ENCODE measurements around the gene TERT.
"Not testable (repeated sequence)": the region's sequence is repeated elsewhere in the genome, so short reads cannot be mapped to it uniquely, and the experiment has no call there.

The TERT gene

DNA sequence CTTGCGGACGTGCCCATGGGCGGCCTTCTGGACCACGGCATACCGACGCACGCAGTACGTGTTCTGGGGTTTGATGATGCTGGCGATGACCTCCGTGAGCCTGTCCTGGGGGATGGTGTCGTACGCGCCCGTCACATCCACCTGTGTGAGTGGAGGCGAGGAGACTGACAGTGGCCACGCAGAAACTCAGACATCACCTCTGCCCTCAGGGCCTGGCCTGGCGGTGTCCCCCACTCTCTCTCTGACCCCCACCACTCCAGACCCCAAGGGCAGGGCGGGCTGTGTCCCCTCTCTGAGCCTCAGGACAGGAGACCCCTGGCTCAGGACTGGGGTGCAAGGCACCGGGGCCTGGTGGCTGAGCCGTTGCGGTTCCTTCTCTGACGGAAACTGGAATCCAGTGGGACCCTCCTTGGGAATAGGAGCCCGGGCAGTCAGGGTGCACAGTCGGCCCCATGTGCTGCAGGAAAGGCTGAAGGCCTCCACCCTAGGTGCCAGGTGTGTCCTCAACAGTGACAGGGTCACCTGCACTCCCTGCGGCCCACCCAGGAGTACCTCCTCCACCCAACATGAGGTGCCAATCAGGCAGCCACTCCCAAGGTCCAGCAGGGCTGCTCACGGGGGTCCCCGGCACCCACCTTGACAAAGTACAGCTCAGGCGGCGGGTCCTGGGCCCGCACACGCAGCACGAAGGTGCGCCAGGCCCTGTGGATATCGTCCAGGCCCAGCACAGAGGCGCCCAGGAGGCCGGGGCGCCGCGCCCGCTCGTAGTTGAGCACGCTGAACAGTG, 16.0 kb downstream of the TERT start:
- DNase-seq (ENCODE audit: low read depth) = no peak

DNA sequence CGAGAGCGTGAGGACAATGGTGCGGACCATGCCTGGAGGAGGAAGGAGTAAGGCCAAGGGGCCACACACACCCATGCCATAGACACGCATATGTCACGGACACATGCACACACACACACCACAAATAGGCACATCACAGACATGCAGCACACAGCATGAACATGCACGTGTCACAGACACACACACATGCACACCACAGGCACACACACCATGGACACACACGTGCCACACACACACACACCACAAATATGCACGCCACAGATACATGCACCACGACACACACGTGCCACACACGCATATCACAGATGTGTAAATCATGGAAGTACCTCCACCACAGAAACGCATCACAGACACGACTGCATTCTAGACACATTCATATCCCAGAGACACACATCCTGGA, 16.7 kb downstream of the TERT start:
- no peak for DNase-seq (ENCODE audit: low read depth)

DNA sequence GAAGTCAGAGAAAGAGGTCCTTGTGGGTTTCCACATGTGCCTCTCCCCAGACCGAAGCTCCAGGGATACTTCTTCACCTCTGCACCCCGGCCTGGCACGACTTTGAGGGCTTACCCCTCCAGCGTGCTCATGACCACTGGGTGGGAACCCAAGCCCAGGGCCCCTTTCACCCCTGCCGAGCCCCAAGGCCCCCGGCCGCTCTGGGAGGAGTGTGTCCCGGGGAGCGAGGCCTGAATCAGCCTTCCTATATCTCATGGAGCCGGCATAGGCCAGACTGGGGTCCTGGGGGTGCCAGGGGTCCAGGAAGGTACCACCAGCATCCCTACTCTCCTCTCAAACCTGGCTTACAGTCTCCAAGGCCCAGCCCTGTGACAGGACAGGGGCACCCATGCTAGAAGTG, 17.1 kb downstream of the TERT start:
- DNase-seq (ENCODE audit: low read depth) = no peak

DNA sequence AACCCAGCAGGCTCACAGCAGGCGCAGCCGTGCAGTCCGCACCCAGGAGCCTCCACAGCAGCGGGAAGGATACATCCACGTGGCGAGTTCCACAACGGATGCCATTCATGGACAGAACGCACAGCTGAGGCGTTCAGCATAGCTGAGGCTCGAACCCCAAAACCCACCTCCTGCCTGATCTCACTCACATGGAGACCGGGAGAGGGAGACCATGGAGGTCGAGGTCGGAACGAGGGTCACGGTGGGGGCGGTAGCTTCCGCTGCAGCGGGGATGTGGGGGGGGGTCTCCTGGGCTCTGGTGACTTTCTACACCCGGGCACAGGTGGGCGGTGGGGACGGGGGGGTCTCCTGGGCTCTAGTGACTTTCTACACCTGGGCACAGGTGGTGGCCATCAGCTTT, 17.5 kb downstream of the TERT start:
- no peak for DNase-seq (ENCODE audit: low read depth)

DNA sequence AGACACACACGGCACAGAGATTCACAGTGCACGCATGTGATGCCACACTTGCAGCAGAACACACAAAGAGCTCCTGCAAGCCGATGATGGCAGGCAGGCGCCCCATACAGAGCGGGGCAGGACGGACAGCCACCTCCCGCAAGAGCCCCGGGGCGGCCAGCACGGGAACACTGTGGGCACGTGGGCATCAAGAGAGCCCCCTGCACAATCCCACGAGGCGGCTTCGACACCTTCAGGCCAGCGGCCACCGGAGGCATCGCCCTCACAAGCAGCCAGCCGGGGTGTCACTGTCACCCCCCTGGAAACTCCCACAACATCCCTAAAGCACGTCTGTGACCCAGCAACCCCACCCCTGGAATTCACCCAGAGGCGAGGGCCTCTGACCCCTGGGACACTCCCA, 17.9 kb downstream of the TERT start:
- no peak for DNase-seq (ENCODE audit: low read depth)

DNA sequence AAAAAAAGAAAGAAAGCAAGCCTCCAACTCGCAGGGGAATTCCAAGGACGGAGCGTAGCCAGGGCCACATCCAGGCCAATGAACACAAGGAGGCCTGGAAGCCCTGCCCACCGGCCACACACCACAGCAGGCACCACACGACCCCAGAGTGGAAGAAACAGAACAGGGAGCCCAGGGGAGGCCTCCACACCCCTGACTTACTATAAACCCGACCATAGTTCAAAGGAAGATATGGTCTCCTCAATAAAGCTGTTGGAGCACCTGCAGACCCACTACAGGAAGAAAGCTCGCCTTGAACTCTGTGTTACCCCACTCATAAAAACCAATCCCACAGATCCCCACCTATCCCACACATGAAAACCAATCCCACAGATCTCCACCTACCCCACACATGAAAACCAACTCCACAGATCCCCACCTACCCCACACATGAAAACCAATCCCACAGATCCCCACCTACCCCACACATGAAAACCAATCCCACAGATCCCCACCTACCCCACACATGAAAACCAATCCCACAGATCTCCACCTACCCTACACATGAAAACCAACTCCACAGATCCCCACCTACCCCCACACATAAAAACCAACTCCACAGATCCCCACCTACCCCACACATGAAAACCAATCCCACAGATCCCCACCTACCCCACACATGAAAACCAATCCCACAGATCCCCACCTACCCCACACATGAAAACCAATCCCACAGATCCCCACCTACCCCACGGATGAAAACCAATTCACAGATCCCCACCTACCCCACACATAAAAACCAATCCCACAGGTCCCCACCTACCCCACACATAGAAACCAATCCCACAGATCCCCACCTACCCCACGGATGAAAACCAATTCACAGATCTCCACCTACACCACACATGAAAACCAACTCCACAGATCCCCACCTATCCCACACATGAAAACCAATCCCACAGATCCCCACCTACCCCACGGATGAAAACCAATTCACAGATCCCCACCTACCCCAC, 19.2 kb downstream of the TERT start:
- not testable (repeated sequence) for DNase-seq (ENCODE audit: low read depth)

DNA sequence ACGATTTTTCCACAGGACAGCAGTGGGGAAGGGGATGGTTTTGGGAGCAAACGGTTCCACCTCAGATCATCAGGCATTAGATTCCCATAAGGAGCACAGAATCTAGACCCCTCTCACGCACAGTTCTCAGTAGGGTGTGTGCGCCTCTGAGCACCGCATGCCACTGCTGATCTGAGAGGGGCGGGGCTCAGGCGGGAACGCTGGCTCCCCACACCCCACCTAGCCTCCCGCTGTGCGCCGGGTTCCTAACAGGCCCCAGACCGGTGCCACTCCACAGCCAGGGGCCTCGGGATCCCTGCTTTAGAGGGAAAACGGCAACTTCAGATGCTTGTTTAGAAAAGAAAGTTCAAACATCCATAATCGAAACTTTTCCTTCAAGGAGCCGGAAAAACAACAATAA, 20.4 kb downstream of the TERT start:
- no peak for DNase-seq (ENCODE audit: low read depth)

DNA sequence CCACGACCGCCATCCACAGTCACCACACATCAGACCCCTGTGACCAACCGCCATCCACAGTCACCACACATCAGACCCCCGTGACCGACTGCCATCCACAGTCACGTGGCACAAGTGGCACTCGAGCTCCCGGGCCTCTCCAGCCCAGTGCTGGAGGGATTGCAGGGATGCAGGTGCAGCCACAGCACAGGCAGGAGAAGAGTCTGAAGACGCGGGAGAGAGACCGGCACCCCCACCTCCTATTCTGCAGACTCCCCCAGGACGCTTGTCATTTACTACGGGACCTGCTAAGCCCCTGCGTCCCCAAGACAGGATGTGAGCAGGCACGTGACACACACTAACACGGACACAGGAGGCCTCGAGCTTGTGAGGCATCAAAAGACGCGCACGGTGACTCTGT, 21.1 kb downstream of the TERT start:
- DNase-seq (ENCODE audit: low read depth) = no peak

DNA sequence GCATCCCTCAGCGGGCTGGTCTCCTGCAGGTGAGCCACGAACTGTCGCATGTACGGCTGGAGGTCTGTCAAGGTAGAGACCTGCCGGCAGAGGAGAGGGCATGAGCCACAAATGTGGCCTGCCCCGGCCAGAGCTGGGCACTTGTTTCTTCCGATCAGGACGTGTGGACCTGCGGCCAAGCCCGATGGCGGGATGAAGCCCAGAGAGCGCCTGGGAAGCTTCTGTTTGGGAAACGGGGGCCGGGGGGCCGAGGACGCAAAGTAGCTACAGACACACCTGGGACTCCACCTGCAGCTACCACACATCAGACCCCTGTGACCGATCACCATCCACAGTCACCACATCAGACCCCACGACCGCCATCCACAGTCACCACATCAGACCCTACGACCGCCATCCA, 22.7 kb downstream of the TERT start:
- no peak for DNase-seq (ENCODE audit: low read depth)

DNA sequence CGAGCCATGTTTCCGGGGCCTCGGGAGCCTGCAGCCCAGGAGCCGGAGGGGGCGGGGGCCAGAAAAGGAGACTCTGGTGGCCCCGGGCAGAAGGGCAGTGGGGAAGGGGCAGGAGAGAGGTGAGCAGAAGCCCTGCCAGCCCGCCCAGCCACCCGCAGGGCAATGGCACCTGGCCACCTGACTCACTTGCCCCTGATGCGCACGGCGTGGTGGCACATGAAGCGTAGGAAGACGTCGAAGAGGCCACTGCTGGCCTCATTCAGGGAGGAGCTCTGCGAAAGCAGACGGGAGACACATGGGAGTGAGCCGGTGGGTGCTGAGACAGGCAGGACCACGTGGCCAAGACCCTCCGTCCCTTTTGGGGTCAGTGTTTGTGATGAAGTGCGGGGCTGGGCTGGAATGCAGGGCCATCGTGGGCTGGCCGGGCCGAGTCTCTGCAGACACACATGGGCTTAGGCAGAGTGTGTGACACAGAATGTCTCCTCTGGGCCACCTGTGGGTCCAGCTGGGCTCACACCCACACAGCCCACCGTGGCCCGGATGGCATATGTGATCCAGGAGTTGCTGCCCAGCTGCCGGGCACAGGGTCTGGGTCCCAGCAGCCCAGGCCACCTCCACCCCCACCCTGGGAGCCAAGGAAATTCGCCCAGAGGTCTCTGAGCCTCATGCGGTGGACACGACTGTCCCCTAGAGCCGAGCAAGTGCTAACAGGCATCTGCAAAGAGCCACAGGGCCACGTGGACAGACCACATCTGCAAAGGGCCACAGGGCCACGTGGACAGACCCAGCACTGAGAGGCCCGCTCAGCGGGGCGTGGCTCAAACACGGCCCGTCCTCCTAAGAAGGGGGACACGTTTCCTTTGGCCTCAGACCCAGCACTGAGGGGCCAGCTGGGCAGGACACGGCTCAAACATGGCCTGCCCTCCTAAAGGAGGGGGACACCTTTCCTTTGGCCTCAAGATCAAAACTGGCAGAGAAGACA, 23.6 kb downstream of the TERT start:
- no peak for DNase-seq (ENCODE audit: low read depth)

DNA sequence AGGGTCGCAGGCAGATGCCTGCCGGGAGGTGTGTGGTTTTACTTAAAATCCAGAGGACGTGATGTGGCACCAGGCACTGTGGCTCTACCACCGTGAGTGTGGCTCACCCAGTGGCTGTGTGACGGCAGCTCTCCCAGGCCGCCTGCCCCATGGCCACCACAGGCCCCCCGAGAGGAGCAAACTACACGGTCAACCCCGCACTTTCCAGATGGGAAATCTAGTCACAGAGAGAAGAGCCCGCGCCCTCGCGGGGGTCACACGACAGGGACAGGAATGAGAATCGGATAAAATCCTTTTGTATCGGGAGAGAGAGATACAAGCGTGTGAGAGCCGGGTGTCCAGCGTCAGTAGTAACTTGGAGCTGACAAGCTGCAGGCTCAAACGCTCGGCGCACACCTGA, 24.4 kb downstream of the TERT start:
- DNase-seq (ENCODE audit: low read depth) = no peak

DNA sequence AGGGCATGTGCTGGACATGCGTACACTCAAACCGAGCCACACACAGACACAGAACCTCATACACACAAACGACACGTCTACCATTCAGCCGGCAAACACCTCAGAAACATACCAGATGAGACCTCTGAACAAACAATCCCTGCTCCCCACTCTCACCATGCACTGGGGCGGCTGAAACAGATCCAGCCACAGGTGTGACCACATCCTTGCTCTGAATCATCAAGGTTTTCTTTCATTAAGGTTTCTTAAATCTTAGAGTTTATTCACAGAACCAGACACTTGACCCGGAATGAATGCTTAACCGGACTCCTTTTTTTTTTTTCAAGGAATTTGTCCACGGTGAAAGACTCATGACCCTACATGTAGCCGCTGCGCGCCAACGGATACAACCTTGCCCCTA, 26.2 kb downstream of the TERT start:
- no peak for DNase-seq (ENCODE audit: low read depth)

DNA sequence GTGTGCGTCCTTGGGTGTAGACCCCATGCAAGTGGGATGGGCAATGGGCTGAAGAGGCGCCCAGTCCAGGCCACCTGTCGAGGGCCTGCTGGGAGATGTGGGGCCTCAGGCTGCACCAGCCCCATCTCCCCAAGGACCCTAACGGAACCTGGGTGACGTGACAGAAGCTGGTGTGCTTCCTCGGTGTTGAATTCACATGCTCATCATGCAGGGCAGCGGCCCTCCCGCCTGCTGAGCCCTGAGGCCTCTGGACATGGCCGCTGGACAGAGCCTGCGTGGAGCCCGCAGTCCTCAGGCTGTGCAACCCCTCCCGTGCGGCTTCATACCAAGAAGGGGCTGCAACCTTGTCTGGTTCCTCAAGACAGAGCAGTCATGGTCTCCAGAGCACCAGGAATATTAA, 26.8 kb downstream of the TERT start:
- DNase-seq (ENCODE audit: low read depth) = no peak

DNA sequence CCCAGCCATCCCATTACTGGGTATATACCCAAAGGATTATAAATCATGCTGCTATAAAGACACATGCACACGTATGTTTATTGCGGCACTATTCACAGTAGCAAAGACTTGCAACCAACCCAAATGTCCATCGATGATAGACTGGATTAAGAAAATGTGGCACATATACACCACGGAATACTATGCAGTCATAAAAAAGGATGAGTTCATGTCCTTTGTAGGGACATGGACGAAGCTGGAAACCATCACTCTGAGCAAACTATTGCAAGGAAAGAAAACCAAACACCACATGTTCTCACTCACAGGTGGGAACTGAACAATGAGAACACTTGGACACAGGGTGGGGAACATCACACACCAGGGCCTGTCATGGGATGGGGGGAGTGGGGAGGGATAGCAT, 27.4 kb downstream of the TERT start:
- not testable (repeated sequence) for DNase-seq (ENCODE audit: low read depth)

DNA sequence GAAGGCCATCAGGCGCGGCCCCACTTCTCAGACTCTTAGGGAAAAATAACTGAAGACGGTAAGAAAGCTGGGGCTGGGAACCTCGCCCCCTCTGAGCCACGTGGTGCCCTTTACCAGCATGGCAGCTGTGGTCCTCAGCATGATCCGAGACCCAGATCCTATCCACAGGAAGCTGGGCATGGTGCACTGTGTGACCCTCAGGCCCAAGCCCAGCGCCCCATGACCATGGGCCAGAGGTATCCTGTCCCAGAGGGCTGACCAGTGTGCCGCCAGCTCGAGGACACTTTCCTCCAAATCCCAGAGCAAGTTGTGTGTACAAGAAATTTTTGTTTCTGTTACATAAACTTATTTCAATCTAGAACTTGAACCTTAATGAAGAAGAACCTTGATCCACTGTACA, 28.1 kb downstream of the TERT start:
- DNase-seq (ENCODE audit: low read depth) = no peak

DNA sequence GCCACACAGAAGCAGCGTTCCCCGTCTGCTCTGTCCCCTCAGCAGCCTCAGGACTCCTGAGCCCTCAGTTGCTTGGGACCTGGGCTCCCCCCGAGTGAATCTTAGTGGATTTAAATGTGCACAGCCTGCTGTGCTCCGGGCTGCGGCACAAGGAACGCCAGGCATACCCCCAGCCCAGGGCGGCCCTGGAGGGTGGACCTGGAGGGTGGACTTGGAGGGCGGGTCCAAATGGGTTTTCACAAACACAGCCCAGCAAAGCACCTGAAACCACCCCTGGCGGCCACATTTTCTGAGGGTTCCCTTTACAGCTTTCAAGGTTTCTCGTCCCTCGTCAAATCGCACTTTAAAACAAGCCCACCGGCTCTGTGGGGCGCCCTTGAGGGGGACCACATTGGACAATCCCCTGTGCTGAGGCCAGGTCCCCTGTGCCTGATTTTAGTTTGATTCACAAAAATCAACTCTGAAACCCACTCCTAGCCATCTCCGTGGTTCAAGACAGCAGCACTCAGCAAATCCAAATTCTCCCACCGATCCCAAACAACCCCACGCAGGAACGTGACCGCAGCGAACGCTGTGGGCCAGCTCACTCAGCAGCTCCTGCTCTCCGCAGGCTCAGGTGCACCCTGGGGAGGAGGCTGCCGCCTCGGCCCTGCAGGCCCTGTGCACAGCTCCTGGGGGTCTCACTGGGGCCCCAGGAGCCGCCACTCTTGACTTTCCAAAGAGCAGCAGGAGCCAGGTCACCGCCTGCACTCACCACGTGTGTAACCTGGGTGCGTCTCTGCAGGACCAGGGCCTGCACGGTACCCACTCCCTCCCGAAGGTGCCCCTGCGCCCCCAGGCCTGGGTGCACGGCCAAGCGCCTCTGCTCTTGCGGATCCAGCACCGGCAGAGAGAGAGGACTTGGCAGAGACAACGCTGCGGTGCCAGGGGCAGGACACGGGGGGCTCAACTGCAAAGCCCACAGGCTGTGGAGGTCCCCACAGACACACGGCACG, 29.1 kb downstream of the TERT start:
- no peak for DNase-seq (ENCODE audit: low read depth)

DNA sequence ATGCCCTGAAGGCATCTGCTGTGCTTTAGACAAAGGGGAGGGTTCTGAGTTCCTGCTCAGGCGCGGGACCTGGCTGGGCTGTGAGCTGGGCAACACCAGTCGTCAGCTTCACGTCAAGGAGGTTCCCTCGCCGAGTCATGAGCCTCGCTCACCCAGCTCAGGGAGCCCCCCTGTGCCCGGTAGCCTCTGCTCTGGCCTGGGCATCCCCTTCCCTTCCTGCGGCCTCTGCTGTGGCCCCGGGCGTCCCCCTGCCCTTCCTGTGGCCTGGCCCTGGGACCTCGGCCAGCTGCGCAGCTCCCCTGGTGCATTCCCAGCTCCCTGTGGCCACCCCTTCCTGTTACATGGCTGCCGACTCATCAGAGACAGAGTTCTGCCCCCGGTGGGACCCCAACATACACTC, 29.8 kb downstream of the TERT start:
- DNase-seq (ENCODE audit: low read depth) = no peak

DNA sequence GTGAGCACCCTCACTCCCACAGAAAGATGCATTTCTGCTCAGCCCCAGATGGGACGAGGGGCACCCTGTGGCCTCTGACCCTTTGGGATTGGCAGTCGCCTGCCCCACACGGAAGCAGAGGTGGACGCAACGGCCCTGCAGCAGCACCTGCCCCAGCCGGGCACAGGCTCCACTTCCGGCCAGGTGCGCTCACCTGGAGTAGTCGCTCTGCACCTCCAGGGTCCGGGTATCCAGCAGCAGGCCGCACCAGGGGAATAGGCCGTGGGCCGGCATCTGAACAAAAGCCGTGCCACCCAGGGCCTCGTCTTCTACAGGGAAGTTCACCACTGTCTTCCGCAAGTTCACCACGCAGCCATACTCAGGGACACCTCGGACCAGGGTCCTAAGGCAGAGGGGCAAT, 30.7 kb downstream of the TERT start:
- no peak for DNase-seq (ENCODE audit: low read depth)

DNA sequence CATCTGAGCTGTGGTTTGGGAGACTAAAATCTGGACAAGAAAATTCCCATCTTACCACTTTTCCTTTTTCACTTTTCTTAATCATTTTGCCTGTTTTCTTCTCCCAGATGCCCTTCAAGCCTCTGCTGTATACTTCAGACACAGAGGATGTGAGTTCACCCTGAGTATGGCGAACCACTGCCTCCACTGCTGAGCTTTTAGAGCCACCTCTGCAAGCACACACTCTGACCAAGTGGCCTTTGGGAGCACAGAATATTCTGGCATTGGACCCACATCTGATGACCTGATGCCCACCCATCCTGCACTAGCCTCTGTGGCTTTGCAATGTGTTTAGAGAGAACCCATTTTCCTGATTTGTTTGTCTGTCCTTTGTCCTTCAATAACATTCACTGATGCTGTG, 32.5 kb downstream of the TERT start:
- no peak for DNase-seq (ENCODE audit: low read depth)

DNA sequence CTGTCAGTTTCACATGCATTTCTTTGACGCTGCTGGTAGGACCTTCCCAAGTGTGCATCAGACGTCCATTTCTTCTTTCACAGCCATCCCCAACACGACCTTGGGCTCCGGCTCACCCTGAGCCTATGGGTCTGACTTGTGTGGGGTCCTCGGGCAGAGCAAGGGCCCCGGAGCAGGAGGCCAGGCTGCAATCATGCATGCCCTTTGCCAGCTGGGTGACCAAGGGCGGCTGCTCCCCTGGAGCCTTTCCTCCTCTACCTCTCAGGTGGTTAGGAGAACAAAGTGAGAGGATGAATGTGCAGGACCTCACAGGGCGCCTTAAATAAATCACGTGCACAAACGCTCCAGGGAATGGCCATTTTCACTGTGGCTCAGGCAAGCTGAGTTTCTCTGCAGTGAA, 33.2 kb downstream of the TERT start:
- DNase-seq (ENCODE audit: low read depth) = no peak
